SK-N-SH (cell line): Measurements from ENCODE around the gene GNAL. TPM values are rescaled to one million over a fixed set of nuclear protein-coding genes. Genes with fewer than 3 reads are reported as not detected.

ENCODE experiments used
- CTCF ChIA-PET: fragments of 300-600, 350-600 bp; formaldehyde crosslinking; extraction: SDS; loops from one replicate; lab custom pipeline; 2021; lab: Yijun Ruan, JAX
- POLR2A ChIA-PET: fragments of 350-600 bp; sonication (Branson Sonifier 250); formaldehyde crosslinking; extraction: SDS; loops from one replicate; lab custom pipeline; 2020; ENCODE audit warnings: antibody characterized with exemption, inconsistent platforms; lab: Yijun Ruan, JAX
- DNase-seq: peaks from one replicate; pipeline ENCODE4 v3.0.0; 2012
- H2AFZ ChIP-seq: fragments of 200-600 bp; sonication (generic); 2 replicates; pipeline ENCODE4 v1.8.1; 2016; ENCODE audit warnings: antibody characterized with exemption, mild to moderate bottlenecking, low read depth
- H3F3A ChIP-seq: fragments of 200-600 bp; sonication (generic); replicated peaks from 2 replicates; pipeline ENCODE3; 2016; ENCODE audit warnings: antibody characterized with exemption, mild to moderate bottlenecking; ENCODE audit not compliant: insufficient read depth
- H3K27ac ChIP-seq, 2 experiments: fragments of 200-500 bp in 1 of 2; fragments of 200-600 bp in 1 of 2; sonication (Bioruptor generic) in 1 of 2; sonication (generic), shearing (Covaris generic) in 1 of 2; 2 replicates each; pipeline versions ENCODE4 v1.5.1 to v1.6.1; 2014 to 2016; ENCODE audit warnings: low read depth in 2 of 2, inconsistent platforms in 1 of 2, low read length in 1 of 2, mild to moderate bottlenecking in 1 of 2, mixed read lengths in 1 of 2
- H3K27me3 ChIP-seq: fragments of 200-600 bp; sonication (generic), shearing (Covaris generic); 2 replicates; pipeline ENCODE4 v1.6.1; 2016; ENCODE audit warnings: mixed run types; ENCODE audit not compliant: insufficient read depth
- H3K36me3 ChIP-seq, 2 experiments: fragments of 200-500 bp in 1 of 2; fragments of 200-600 bp in 1 of 2; sonication (Bioruptor generic) in 1 of 2; sonication (generic) in 1 of 2; replicated peaks in 1 of 2; 2 replicates each; pipeline versions ENCODE3 to v1.5.1; 2014 to 2016; ENCODE audit warnings: low read length in 1 of 2, mild to moderate bottlenecking in 1 of 2; ENCODE audit not compliant: insufficient read depth in 2 of 2, control insufficient read depth in 1 of 2
- H3K4me1 ChIP-seq, 2 experiments: fragments of 200-500 bp in 1 of 2; fragments of 200-600 bp in 1 of 2; sonication (Bioruptor generic) in 1 of 2; sonication (generic), shearing (Covaris generic) in 1 of 2; 2 replicates each; pipeline versions ENCODE4 v1.5.1 to v1.6.1; 2014 to 2016; ENCODE audit warnings: low read depth in 1 of 2, low read length in 1 of 2, mixed run types in 1 of 2; ENCODE audit not compliant: insufficient read depth in 2 of 2, control insufficient read depth in 1 of 2
- H3K4me2 ChIP-seq: fragments of 200-600 bp; sonication (generic), shearing (Covaris generic); 2 replicates; pipeline ENCODE4 v1.6.1; 2017; ENCODE audit warnings: mixed run types
- H3K4me3 ChIP-seq, 2 experiments: fragments of 200-500 bp in 1 of 2; fragments of 200-600 bp in 1 of 2; sonication (Bioruptor generic) in 1 of 2; sonication (generic), shearing (Covaris generic) in 1 of 2; 2 replicates each; pipeline versions ENCODE4 v1.5.1 to v1.8.1; 2014 to 2016; ENCODE audit warnings: low read depth in 2 of 2, inconsistent platforms in 1 of 2, low read length in 1 of 2, mild to moderate bottlenecking in 1 of 2, mixed read lengths in 1 of 2, moderate library complexity in 1 of 2
- H3K79me2 ChIP-seq: fragments of 200-600 bp; sonication (generic); 2 replicates; pipeline ENCODE4 v1.8.1; 2017; ENCODE audit warnings: mild to moderate bottlenecking; ENCODE audit not compliant: insufficient read depth
- H3K9ac ChIP-seq: fragments of 200-600 bp; sonication (generic); 2 replicates; pipeline ENCODE4 v1.6.1; 2017; ENCODE audit warnings: mixed run types
- H3K9me2 ChIP-seq: fragments of 200-600 bp; sonication (generic); 2 replicates; pipeline ENCODE4 v1.6.1; 2017; ENCODE audit warnings: mixed run types
- H3K9me3 ChIP-seq: fragments of 200-600 bp; sonication (generic); 2 replicates; pipeline ENCODE4 v1.6.1; 2017; ENCODE audit warnings: mixed run types, mild to moderate bottlenecking, moderate library complexity
- H4K20me1 ChIP-seq: fragments of 200-600 bp; sonication (generic); 2 replicates; pipeline ENCODE4 v1.6.1; 2017; ENCODE audit warnings: mild to moderate bottlenecking, mixed run types; ENCODE audit not compliant: insufficient read depth
- CHD2 ChIP-seq: fragments of 150-350 bp; IDR thresholded peaks from 2 replicates; pipeline ENCODE4 v1.6.1; 2018; ENCODE audit warnings: low read length; ENCODE audit not compliant: partially characterized antibody
- EP300 ChIP-seq, 2 experiments: IDR thresholded peaks; 2 replicates each; pipeline versions ENCODE4 v1.4.0 to v1.6.1; 2012; ENCODE audit warnings: borderline replicate concordance in 1 of 2, low read depth in 1 of 2, low read length in 1 of 2
- EZH2phosphoT487 ChIP-seq: fragments of 200-600 bp; sonication (generic); IDR thresholded peaks from 2 replicates; pipeline ENCODE4 v1.6.1; 2017; ENCODE audit warnings: low read depth, mixed run types, mild to moderate bottlenecking, antibody characterized with exemption, moderate library complexity, borderline replicate concordance
- FOXM1 ChIP-seq: IDR thresholded peaks from 2 replicates; pipeline ENCODE4 v1.4.0; 2012; ENCODE audit warnings: low read depth, mild to moderate bottlenecking
- IRF3 ChIP-seq: fragments of 150-350 bp; IDR thresholded peaks from 2 replicates; pipeline ENCODE4 v1.6.1; 2016; ENCODE audit warnings: mild to moderate bottlenecking, low read depth, low read length
- JUND ChIP-seq: IDR thresholded peaks from 2 replicates; pipeline ENCODE4 v1.4.0; 2012
- MXI1 ChIP-seq: IDR thresholded peaks from 2 replicates; pipeline ENCODE4 v1.6.1; 2012; ENCODE audit warnings: mild to moderate bottlenecking, low read depth, low read length, improper control_type of control experiment
- NFIC ChIP-seq: IDR thresholded peaks from 2 replicates; pipeline ENCODE4 v1.4.0; 2012; ENCODE audit warnings: borderline replicate concordance
- NRF1 ChIP-seq: IDR thresholded peaks from 2 replicates; pipeline ENCODE4 v1.6.1; 2012; ENCODE audit warnings: low read depth, mild to moderate bottlenecking, low read length
- REST ChIP-seq: IDR thresholded peaks from 2 replicates; pipeline ENCODE4 v1.6.1; 2012; ENCODE audit warnings: mild to moderate bottlenecking, low read depth, low read length, moderate library complexity
- RFX5 ChIP-seq: IDR thresholded peaks from 2 replicates; pipeline ENCODE4 v1.6.1; 2012; ENCODE audit warnings: mild to moderate bottlenecking, improper control_type of control experiment, low read length
- RXRA ChIP-seq: IDR thresholded peaks from 2 replicates; pipeline ENCODE4 v1.4.0; 2012; ENCODE audit warnings: low read depth, mild to moderate bottlenecking, borderline replicate concordance
- SIN3A ChIP-seq: IDR thresholded peaks from 2 replicates; pipeline ENCODE4 v1.6.1; 2012; ENCODE audit warnings: low read depth, mild to moderate bottlenecking, low read length, moderate library complexity, borderline replicate concordance
- SMC3 ChIP-seq: IDR thresholded peaks from 2 replicates; pipeline ENCODE4 v1.6.1; 2012; ENCODE audit warnings: low read depth, low read length, improper control_type of control experiment
- TAF1 ChIP-seq: IDR thresholded peaks from 2 replicates; pipeline ENCODE4 v1.6.1; 2012; ENCODE audit warnings: low read depth, mild to moderate bottlenecking, low read length, moderate library complexity, borderline replicate concordance
- TCF12 ChIP-seq: IDR thresholded peaks from 2 replicates; pipeline ENCODE4 v1.4.0; 2012
- TEAD4 ChIP-seq: IDR thresholded peaks from 2 replicates; pipeline ENCODE4 v1.4.0; 2012; ENCODE audit warnings: mild to moderate bottlenecking, borderline replicate concordance; ENCODE audit not compliant: insufficient read depth
- YY1 ChIP-seq: IDR thresholded peaks from 2 replicates; pipeline ENCODE4 v1.4.0; 2012; ENCODE audit warnings: low read depth, mild to moderate bottlenecking
- WGBS: methylation state at CpG from one replicate; pipeline ENCODE4 v1.1.6; 2017; ENCODE audit warnings: low lambda C conversion rate; 5-methylcytosine and 5-hydroxymethylcytosine counted together
- polyA plus RNA-seq, 3 experiments: library from polyadenylated mRNA; depleted of rRNA; stranded (reverse); fragments of >200 nt; gene quantifications; 2 replicates each; pipeline ENCODE4 v1.2.3, GENCODE V29; 2012
- TF ChIP-seq, protein P1 (sequence below): fragments of 150-350 bp; IDR thresholded peaks from 2 replicates; pipeline ENCODE4 v1.6.1; 2017; ENCODE audit warnings: antibody characterized with exemption, low read length, low read depth, borderline replicate concordance
- TF ChIP-seq, protein P2 (sequence below): IDR thresholded peaks from 2 replicates; pipeline ENCODE4 v1.4.0; 2012; ENCODE audit warnings: low read depth, borderline replicate concordance

Gene GNAL
- polyA plus RNA-seq, 1 of the 3 experiments (the other 2 are of a cell fraction), result 0.13 TPM

DNA sequence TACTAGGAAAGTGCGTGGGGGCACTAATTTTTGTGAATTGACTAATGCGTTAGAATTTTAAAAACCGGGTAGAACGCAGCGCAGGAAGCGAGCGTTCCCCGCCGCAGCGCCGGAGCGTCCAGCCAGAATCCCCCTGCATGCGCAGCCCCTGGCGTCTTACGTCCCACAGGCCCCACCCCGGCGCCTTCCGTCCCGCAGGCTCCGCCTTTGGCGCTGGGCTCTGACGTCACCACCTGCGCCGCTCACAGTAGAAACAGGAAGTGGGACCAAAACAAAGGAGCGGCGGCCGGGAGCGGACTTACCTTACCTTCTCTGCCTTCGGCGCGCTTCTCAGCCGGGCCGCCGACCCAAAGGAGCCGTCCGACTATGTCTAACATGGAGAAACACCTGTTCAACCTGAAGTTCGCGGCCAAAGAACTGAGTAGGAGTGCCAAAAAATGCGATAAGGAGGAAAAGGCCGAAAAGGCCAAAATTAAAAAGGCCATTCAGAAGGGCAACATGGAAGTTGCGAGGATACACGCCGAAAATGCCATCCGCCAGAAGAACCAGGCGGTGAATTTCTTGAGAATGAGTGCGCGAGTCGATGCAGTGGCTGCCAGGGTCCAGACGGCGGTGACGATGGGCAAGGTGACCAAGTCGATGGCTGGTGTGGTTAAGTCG is 162.2 kb downstream of the GNAL start, which contains the start of gene CHMP1B (continued):
- TF ChIP-seq TEAD4, result no peak
- no peak for TF ChIP-seq SMC3
- no peak for TF ChIP-seq IRF3
- peak in 1 of 2 experiments; percentile 24; a peak in 1 of 4 replicates for TF ChIP-seq EP300 (IDR thresholded peaks at IDR 0.05; ENCODE audit: borderline replicate concordance in 1 of 2, low read depth in 1 of 2, low read length in 1 of 2)
- 0 out of 2 replicates have a peak, but pooled peaks have one; percentile 30 for TF ChIP-seq YY1
- TF ChIP-seq RFX5, result 0 out of 2 replicates have a peak, but pooled peaks have one; percentile 51
- no peak for TF ChIP-seq FOXM1
- peak; percentile 93; the same call in 1 of the 2 replicates for TF ChIP-seq SIN3A
- TF ChIP-seq, protein P1, sequence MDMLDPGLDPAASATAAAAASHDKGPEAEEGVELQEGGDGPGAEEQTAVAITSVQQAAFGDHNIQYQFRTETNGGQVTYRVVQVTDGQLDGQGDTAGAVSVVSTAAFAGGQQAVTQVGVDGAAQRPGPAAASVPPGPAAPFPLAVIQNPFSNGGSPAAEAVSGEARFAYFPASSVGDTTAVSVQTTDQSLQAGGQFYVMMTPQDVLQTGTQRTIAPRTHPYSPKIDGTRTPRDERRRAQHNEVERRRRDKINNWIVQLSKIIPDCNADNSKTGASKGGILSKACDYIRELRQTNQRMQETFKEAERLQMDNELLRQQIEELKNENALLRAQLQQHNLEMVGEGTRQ, result no peak

DNA sequence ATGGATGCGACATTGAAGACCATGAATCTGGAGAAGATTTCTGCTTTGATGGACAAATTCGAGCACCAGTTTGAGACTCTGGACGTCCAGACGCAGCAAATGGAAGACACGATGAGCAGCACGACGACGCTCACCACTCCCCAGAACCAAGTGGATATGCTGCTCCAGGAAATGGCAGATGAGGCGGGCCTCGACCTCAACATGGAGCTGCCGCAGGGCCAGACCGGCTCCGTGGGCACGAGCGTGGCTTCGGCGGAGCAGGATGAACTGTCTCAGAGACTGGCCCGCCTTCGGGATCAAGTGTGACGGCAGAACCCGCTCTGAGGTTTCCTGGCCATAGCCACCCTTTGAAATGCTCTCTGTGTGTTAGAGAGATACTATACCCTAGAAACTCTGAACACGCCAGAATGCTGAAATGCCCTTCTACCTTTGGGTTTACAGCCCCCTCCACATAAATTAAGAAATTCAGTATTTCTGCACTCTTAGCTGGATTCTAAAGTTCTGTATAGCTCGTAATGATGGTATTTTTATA is 162.8 kb downstream of the GNAL start:
- peak overlapping the region; percentile 85; the same call in 1 of the 2 replicates for H2AFZ ChIP-seq
- H3K4me2 ChIP-seq, result peak overlapping the region; percentile 87
- peak overlapping the region; percentile 97 for H3K9ac ChIP-seq
- no peaks in the 10 kb centered on the region for H3K9me3 ChIP-seq
- H3F3A ChIP-seq, result peaks cover 15% of the 10 kb centered on the region
- CTCF ChIA-PET, result no interaction called here
- POLR2A ChIA-PET, result no interaction called here
- peaks cover 12% of the 10 kb centered on the region; the same call in 1 of the 2 replicates for H4K20me1 ChIP-seq
- no peaks in the 10 kb centered on the region; the same call in 1 of the 2 replicates for H3K27me3 ChIP-seq
- H3K9me2 ChIP-seq, result no peaks in the 10 kb centered on the region
- H3K79me2 ChIP-seq, result peaks cover 34% of the 10 kb centered on the region
- H3K36me3 ChIP-seq, result peaks cover 0 to 21% of the 10 kb centered on the region in 2 experiments
- peak overlapping the region; percentile 71 to 90 for H3K27ac ChIP-seq
- WGBS, result 2% methylated on average over 13 of the region's 23 CpGs
- peaks cover 4 to 17% of the 10 kb centered on the region in 2 experiments; a peak in 3 of 4 replicates for H3K4me1 ChIP-seq
- peak; percentile 50 for DNase-seq
- peak overlapping the region; percentile 95 to 100 for H3K4me3 ChIP-seq
- TF ChIP-seq NFIC (no peak), RFX5 (no peak), JUND (no peak), TCF12 (no peak), EZH2phosphoT487 (no peak), REST (no peak), FOXM1 (no peak), CHD2 (no peak), SMC3 (no peak), MXI1 (no peak), TAF1 (no peak), RXRA (no peak), NRF1 (no peak)
- TF ChIP-seq, protein P2, sequence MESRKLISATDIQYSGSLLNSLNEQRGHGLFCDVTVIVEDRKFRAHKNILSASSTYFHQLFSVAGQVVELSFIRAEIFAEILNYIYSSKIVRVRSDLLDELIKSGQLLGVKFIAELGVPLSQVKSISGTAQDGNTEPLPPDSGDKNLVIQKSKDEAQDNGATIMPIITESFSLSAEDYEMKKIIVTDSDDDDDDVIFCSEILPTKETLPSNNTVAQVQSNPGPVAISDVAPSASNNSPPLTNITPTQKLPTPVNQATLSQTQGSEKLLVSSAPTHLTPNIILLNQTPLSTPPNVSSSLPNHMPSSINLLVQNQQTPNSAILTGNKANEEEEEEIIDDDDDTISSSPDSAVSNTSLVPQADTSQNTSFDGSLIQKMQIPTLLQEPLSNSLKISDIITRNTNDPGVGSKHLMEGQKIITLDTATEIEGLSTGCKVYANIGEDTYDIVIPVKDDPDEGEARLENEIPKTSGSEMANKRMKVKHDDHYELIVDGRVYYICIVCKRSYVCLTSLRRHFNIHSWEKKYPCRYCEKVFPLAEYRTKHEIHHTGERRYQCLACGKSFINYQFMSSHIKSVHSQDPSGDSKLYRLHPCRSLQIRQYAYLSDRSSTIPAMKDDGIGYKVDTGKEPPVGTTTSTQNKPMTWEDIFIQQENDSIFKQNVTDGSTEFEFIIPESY, result no peak
- TF ChIP-seq, protein P1, result no peak
